SU-DHL-6 (cell line): ENCODE measurements around the gene CHST14.

Experiments
- EZH2phosphoT487 ChIP-seq: fragments of 200-600 bp; sonication (generic), shearing (Covaris generic); conservative IDR thresholded peaks from 2 replicates; pipeline ENCODE4 v1.6.1; 2018; ENCODE audit warnings: mild to moderate bottlenecking, antibody characterized with exemption, low read length, moderate library complexity, mixed read lengths
- TF ChIP-seq, protein P1 (sequence below): fragments of 200-600 bp; sonication (generic); IDR thresholded peaks from one replicate; pipeline ENCODE4 v1.5.1; 2017; ENCODE audit warnings: antibody characterized with exemption, mild to moderate bottlenecking, low read length, moderate library complexity; ENCODE audit not compliant: insufficient read depth, poor library complexity, severe bottlenecking

DNA sequence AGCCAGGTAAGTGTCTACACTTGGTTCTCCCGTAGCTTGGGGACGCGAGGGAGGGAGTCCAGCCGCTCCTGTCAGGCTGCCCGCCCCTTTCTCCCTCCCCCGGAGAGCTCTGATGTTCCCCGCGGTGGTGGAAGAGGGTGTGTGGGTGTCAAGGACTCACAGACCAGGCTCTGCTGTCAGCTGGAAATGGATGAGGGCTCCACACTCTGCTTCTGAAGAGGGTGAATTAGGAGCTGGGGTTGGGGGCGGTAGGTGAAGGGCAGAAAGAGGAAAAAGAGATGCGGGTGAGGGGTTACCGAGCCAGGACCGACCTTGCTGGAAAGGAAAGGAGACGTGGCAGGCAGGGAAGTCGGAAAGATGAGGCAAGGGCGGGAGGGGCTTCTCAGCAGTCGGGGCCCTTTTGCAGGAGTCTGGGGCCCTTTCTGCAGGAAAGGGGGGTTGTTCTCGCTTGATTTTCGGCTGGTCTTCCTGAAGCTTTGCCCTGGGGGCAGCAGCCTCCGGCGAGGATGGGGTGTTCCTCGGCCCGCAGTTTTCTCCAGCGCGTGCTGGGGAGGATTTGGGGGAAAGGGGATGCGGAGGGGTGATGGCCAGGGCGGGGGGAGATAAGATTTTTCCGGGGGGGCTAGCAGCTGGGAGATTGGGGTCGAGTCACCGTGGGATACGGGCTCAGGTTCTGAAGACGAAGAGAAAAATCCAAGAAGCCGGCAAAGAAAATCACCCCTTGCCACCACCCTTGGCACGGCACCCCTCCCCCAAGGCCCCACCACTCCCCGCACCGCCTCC, 30.6 kb upstream of the CHST14 start:
- TF ChIP-seq, protein P1, sequence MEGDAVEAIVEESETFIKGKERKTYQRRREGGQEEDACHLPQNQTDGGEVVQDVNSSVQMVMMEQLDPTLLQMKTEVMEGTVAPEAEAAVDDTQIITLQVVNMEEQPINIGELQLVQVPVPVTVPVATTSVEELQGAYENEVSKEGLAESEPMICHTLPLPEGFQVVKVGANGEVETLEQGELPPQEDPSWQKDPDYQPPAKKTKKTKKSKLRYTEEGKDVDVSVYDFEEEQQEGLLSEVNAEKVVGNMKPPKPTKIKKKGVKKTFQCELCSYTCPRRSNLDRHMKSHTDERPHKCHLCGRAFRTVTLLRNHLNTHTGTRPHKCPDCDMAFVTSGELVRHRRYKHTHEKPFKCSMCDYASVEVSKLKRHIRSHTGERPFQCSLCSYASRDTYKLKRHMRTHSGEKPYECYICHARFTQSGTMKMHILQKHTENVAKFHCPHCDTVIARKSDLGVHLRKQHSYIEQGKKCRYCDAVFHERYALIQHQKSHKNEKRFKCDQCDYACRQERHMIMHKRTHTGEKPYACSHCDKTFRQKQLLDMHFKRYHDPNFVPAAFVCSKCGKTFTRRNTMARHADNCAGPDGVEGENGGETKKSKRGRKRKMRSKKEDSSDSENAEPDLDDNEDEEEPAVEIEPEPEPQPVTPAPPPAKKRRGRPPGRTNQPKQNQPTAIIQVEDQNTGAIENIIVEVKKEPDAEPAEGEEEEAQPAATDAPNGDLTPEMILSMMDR = no peak
- TF ChIP-seq EZH2phosphoT487 = no peak
